HG03432 (cell line): ENCODE results near the gene POSTN.

Experiments used
- ATAC-seq: cut with Tn5 transposase; IDR thresholded peaks from one replicate; pipeline ENCODE4 v1.9.1; 2021; ENCODE audit warnings: mild to moderate bottlenecking, moderate library complexity; ENCODE audit not compliant: unreplicated experiment

POSTN gene

GRCh38 chr13:37515226-37515625 is 83.3 kb downstream of the POSTN start:
- ATAC-seq, result no peak
